Tibial nerve (tissue), 4 donors: Measurements from ENCODE around the gene SMC1B.

Experiments
- EP300 ChIP-seq, 2 donors: sonication (generic); formaldehyde crosslinking; IDR thresholded peaks; one replicate each; pipeline ENCODE4 v1.6.1; 2017; ENCODE audit warnings: antibody characterized with exemption in 2 of 2, mild to moderate bottlenecking in 1 of 2
- TF ChIP-seq, protein P1 (sequence below), 5 experiments: fragments of 200-600 bp in 3 of 5; fragments of 450-650 bp in 2 of 5; sonication (generic) in 3 of 5; IDR thresholded peaks; one replicate each; pipeline ENCODE4 v1.5.1; 2016 to 2019; ENCODE audit warnings: antibody characterized with exemption in 5 of 5, mild to moderate bottlenecking in 3 of 5, moderate library complexity in 2 of 5

DNA sequence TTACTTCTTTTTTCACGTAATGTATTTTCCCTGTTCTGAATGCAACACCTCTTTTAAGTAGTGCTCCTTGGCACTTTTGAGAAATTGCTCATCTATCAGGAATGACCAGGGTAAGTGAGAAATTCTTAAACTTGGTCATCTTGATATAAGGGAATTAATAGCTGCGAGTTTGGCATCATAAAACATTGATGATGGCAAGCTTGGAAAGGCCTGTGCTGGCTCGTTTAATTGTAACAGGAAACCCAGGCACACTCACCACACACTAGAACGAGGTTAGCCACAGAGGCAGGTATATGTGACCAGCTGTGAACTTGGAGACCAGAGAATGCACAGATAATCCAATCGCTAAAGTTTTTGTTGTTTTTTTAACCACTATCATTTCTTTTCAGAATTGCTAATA, 79.3 kb downstream of the SMC1B start:
- TF ChIP-seq EP300 (IDR thresholded peaks at IDR 0.05): no peak
- TF ChIP-seq, protein P1, sequence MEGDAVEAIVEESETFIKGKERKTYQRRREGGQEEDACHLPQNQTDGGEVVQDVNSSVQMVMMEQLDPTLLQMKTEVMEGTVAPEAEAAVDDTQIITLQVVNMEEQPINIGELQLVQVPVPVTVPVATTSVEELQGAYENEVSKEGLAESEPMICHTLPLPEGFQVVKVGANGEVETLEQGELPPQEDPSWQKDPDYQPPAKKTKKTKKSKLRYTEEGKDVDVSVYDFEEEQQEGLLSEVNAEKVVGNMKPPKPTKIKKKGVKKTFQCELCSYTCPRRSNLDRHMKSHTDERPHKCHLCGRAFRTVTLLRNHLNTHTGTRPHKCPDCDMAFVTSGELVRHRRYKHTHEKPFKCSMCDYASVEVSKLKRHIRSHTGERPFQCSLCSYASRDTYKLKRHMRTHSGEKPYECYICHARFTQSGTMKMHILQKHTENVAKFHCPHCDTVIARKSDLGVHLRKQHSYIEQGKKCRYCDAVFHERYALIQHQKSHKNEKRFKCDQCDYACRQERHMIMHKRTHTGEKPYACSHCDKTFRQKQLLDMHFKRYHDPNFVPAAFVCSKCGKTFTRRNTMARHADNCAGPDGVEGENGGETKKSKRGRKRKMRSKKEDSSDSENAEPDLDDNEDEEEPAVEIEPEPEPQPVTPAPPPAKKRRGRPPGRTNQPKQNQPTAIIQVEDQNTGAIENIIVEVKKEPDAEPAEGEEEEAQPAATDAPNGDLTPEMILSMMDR (IDR thresholded peaks at IDR 0.05): no peak
